ENCODE measurements around the gene CDKAL1. TPM values are rescaled to one million over a fixed set of nuclear protein-coding genes. Genes with fewer than 3 reads are reported as not detected.

Gene CDKAL1
- total and polyA plus RNA-seq, 4 donors: 2.0 to 12.9 (median 6.7) TPM

DNA sequence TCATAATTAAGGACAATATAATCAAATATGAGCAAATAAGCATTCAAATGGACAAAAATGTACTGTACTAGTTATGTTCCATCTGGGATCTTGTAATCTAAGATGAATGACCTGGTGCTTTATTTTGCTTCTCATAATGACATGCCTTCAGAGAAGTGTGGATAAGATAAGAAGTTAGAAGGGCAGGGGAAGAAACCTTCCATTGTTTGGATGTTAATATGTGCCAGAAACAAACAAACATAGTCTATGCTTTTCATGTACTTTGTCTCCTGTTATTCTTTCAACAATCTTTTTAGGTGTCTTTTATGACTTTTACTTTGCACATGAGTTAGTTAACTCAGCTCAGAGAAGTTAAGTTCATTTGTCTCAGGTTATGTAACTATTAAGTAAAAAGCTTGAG, 547.8 kb downstream of the CDKAL1 start:
- Histone ChIP-seq H3K36me3 (ENCODE audit: control insufficient read depth in 4 of 4, insufficient read depth in 3 of 4, low read depth in 1 of 4, low read length in 3 of 4) (peaks cover 0 to 3% (median 0%) of the 10 kb centered on the region in 4 donors), H3K9me3 (ENCODE audit: control insufficient read depth in 4 of 4, low read length in 3 of 4) (no peaks in the 10 kb centered on the region), H3K27me3 (ENCODE audit: control insufficient read depth in 4 of 4, insufficient read depth in 4 of 4, low read length in 3 of 4) (no peaks in the 10 kb centered on the region), H3K9ac (ENCODE audit: low read depth in 1 of 2, low read length in 2 of 2) (no peak overlapping the region), H3K4me3 (ENCODE audit: low read depth in 1 of 3, low read length in 3 of 3) (no peak overlapping the region), H3K27ac (ENCODE audit: low read depth in 1 of 2, low read length in 2 of 2) (no peak overlapping the region), H3K4me1 (ENCODE audit: control insufficient read depth in 4 of 4, insufficient read depth in 4 of 4, low read length in 3 of 4) (no peaks in the 10 kb centered on the region)
- no peak for DNase-seq (ENCODE audit: low spot score)
- no peak for TF ChIP-seq GABPA (IDR thresholded peaks at IDR 0.05 in 1 of 2, conservative IDR thresholded peaks at IDR 0.05 in 1 of 2)
- no peak for TF ChIP-seq SP1 (IDR thresholded peaks at IDR 0.05)
- no peak for TF ChIP-seq RAD21 (IDR thresholded peaks at IDR 0.05)

GRCh38 chr6:21083708-21084107, 549.5 kb downstream of the CDKAL1 start:
- TF ChIP-seq SP1 (IDR thresholded peaks at IDR 0.05) (no peak), REST (IDR thresholded peaks at IDR 0.05) (no peak), TAF1 (conservative IDR thresholded peaks at IDR 0.05) (no peak), HNF4A (conservative IDR thresholded peaks at IDR 0.05) (no peak), NR2F2 (IDR thresholded peaks at IDR 0.05) (no peak), FOXA2 (IDR thresholded peaks at IDR 0.05) (no peak), RAD21 (IDR thresholded peaks at IDR 0.05) (no peak), YY1 (IDR thresholded peaks at IDR 0.05) (no peak), JUND (IDR thresholded peaks at IDR 0.05) (no peak), HNF4G (IDR thresholded peaks at IDR 0.05) (no peak), ATF3 (IDR thresholded peaks at IDR 0.05) (no peak)
- TF ChIP-seq, protein P1, sequence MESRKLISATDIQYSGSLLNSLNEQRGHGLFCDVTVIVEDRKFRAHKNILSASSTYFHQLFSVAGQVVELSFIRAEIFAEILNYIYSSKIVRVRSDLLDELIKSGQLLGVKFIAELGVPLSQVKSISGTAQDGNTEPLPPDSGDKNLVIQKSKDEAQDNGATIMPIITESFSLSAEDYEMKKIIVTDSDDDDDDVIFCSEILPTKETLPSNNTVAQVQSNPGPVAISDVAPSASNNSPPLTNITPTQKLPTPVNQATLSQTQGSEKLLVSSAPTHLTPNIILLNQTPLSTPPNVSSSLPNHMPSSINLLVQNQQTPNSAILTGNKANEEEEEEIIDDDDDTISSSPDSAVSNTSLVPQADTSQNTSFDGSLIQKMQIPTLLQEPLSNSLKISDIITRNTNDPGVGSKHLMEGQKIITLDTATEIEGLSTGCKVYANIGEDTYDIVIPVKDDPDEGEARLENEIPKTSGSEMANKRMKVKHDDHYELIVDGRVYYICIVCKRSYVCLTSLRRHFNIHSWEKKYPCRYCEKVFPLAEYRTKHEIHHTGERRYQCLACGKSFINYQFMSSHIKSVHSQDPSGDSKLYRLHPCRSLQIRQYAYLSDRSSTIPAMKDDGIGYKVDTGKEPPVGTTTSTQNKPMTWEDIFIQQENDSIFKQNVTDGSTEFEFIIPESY (IDR thresholded peaks at IDR 0.05): no peak
- TF ChIP-seq, protein P2, sequence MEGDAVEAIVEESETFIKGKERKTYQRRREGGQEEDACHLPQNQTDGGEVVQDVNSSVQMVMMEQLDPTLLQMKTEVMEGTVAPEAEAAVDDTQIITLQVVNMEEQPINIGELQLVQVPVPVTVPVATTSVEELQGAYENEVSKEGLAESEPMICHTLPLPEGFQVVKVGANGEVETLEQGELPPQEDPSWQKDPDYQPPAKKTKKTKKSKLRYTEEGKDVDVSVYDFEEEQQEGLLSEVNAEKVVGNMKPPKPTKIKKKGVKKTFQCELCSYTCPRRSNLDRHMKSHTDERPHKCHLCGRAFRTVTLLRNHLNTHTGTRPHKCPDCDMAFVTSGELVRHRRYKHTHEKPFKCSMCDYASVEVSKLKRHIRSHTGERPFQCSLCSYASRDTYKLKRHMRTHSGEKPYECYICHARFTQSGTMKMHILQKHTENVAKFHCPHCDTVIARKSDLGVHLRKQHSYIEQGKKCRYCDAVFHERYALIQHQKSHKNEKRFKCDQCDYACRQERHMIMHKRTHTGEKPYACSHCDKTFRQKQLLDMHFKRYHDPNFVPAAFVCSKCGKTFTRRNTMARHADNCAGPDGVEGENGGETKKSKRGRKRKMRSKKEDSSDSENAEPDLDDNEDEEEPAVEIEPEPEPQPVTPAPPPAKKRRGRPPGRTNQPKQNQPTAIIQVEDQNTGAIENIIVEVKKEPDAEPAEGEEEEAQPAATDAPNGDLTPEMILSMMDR (IDR thresholded peaks at IDR 0.05; ENCODE audit: low read depth, low read length, missing input control): no peak
- Histone ChIP-seq H3K27me3 (ENCODE audit: control insufficient read depth in 4 of 4, insufficient read depth in 4 of 4, low read length in 3 of 4) (no peaks in the 10 kb centered on the region), H3K9me3 (ENCODE audit: control insufficient read depth in 4 of 4, low read length in 3 of 4) (no peaks in the 10 kb centered on the region), H3K4me3 (ENCODE audit: low read depth in 1 of 3, low read length in 3 of 3) (no peak overlapping the region), H3K27ac (ENCODE audit: low read depth in 1 of 2, low read length in 2 of 2) (no peak overlapping the region), H3K36me3 (ENCODE audit: control insufficient read depth in 4 of 4, insufficient read depth in 3 of 4, low read depth in 1 of 4, low read length in 3 of 4) (peaks cover 0 to 3% (median 0%) of the 10 kb centered on the region in 4 donors), H3K4me1 (ENCODE audit: control insufficient read depth in 4 of 4, insufficient read depth in 4 of 4, low read length in 3 of 4) (no peaks in the 10 kb centered on the region), H3K9ac (ENCODE audit: low read depth in 1 of 2, low read length in 2 of 2) (no peak overlapping the region)
- WGBS: 86% methylated on average over 4 of the region's 4 CpGs
- DNase-seq (ENCODE audit: low spot score): no peak

Measured in liver (tissue), 9 donors.